H1 (cell line): ENCODE data around the gene HPX. TPM values are rescaled to one million over a fixed set of nuclear protein-coding genes. Genes with fewer than 3 reads are reported as not detected.

Source experiments
- CTCF ChIA-PET: fragments of 300-600 bp; sonication (Branson Sonifier 250); formaldehyde crosslinking; loops from one replicate; lab custom pipeline; 2021; ENCODE audit not compliant: partially characterized antibody; lab: Charles Lee
- POLR2A ChIA-PET: fragments of 300-600 bp; sonication (Branson Sonifier 250); formaldehyde crosslinking; loops from one replicate; lab custom pipeline; 2021; ENCODE audit warnings: inconsistent platforms; ENCODE audit not compliant: partially characterized antibody; lab: Charles Lee
- DNase-seq, 2 experiments: peaks; one replicate each; pipeline versions ENCODE4 v3.0.0 to v3.0.0-alpha.2; 2010 to 2022; ENCODE audit warnings: low spot score in 2 of 2, low read depth in 1 of 2, mixed read lengths in 1 of 2
- FAIRE-seq: peaks from 2 replicates; lab custom pipeline; 2011; peaks lifted over from hg19 to GRCh38; lab: Jason Lieb, UNC
- H2AFZ ChIP-seq: 2 replicates; pipeline ENCODE4 v1.8.1; 2012; ENCODE audit warnings: low read length, inconsistent platforms
- H2AK5ac ChIP-seq: 2 replicates; pipeline ENCODE4 v1.6.1; 2013; ENCODE audit warnings: low read depth, low read length
- H2BK120ac ChIP-seq: replicated peaks from 2 replicates; pipeline ENCODE3; 2013; ENCODE audit warnings: low read depth, low read length, inconsistent platforms
- H2BK12ac ChIP-seq: 2 replicates; pipeline ENCODE4 v1.6.1; 2013; ENCODE audit warnings: low read depth, low read length
- H2BK15ac ChIP-seq: 2 replicates; pipeline ENCODE4 v1.6.1; 2013; ENCODE audit warnings: low read length
- H2BK20ac ChIP-seq: 2 replicates; pipeline ENCODE4 v1.6.1; 2013; ENCODE audit warnings: low read length
- H2BK5ac ChIP-seq: 2 replicates; pipeline ENCODE4 v1.6.1; 2013; ENCODE audit warnings: low read depth, low read length
- H3K14ac ChIP-seq: 2 replicates; pipeline ENCODE4 v1.6.1; 2013; ENCODE audit warnings: inconsistent platforms; ENCODE audit not compliant: insufficient read length
- H3K18ac ChIP-seq: 2 replicates; pipeline ENCODE4 v1.6.1; 2013; ENCODE audit warnings: low read length; ENCODE audit errors: extremely low read depth
- H3K23ac ChIP-seq: 2 replicates; pipeline ENCODE4 v1.6.1; 2013; ENCODE audit warnings: inconsistent platforms; ENCODE audit not compliant: insufficient read length
- H3K23me2 ChIP-seq: 2 replicates; pipeline ENCODE4 v1.6.1; 2013; ENCODE audit warnings: low read depth, low read length
- H3K27ac ChIP-seq: 2 replicates; pipeline ENCODE4 v1.6.1; 2011; ENCODE audit warnings: low read depth, low read length, inconsistent platforms
- H3K27me3 ChIP-seq, 4 experiments: replicated peaks in 1 of 4; 1 replicate in 1 of 4; 2 replicates in 3 of 4; pipeline versions ENCODE4 v1.6.1 to v1.8.1; 2011 to 2013; ENCODE audit warnings: low read length in 3 of 4, mild to moderate bottlenecking in 3 of 4, inconsistent platforms in 2 of 4, mixed read lengths in 2 of 4, moderate library complexity in 1 of 4; ENCODE audit not compliant: control insufficient read depth in 3 of 4, insufficient read depth in 3 of 4; ENCODE audit errors: extremely low read depth in 1 of 4
- H3K36me3 ChIP-seq, 4 experiments: 2 replicates each; pipeline versions ENCODE4 v1.6.1 to v1.8.1; 2011 to 2013; ENCODE audit warnings: mild to moderate bottlenecking in 4 of 4, low read length in 3 of 4, moderate library complexity in 2 of 4, control low read depth in 1 of 4, inconsistent platforms in 1 of 4; ENCODE audit not compliant: insufficient read depth in 4 of 4, control insufficient read depth in 2 of 4
- H3K4ac ChIP-seq: replicated peaks from 2 replicates; pipeline ENCODE3; 2013; ENCODE audit warnings: low read length, low read depth, mixed read lengths, inconsistent platforms; ENCODE audit not compliant: insufficient read length
- H3K4me1 ChIP-seq, 4 experiments: replicated peaks in 1 of 4; 1 replicate in 1 of 4; 2 replicates in 3 of 4; pipeline versions ENCODE4 v1.6.1 to v1.8.1; 2011 to 2013; ENCODE audit warnings: low read length in 3 of 4, inconsistent platforms in 2 of 4, mixed read lengths in 1 of 4; ENCODE audit not compliant: insufficient read depth in 4 of 4, control insufficient read depth in 3 of 4
- H3K4me2 ChIP-seq, 2 experiments: 2 replicates each; pipeline versions ENCODE4 v1.6.1 to v1.8.1; 2011 to 2013; ENCODE audit warnings: low read depth in 2 of 2, low read length in 2 of 2, control low read depth in 1 of 2, inconsistent platforms in 1 of 2, mild to moderate bottlenecking in 1 of 2; ENCODE audit not compliant: insufficient read depth in 1 of 2
- H3K4me3 ChIP-seq, 4 experiments: fragments of 200-600, 300-600 bp in 1 of 4; sonication (generic), shearing (Covaris generic), sonication (Bioruptor Twin) in 1 of 4; 2 replicates each; pipeline versions ENCODE4 v1.5.1 to v1.8.1; 2011 to 2016; ENCODE audit warnings: low read length in 4 of 4, low read depth in 3 of 4, control low read depth in 2 of 4, inconsistent platforms in 2 of 4, mild to moderate bottlenecking in 2 of 4, mixed read lengths in 1 of 4, moderate library complexity in 1 of 4; ENCODE audit not compliant: insufficient read depth in 2 of 4; ENCODE audit errors: extremely low read depth in 1 of 4
- H3K56ac ChIP-seq: replicated peaks from 2 replicates; pipeline ENCODE3; 2013; ENCODE audit warnings: low read depth, mild to moderate bottlenecking, mixed read lengths, low read length, inconsistent platforms; ENCODE audit not compliant: insufficient read length
- H3K79me1 ChIP-seq: 2 replicates; pipeline ENCODE4 v1.6.1; 2013; ENCODE audit warnings: low read depth, low read length, control low read depth
- H3K79me2 ChIP-seq, 2 experiments: 2 replicates each; pipeline versions ENCODE4 v1.6.1 to v1.8.1; 2012 to 2013; ENCODE audit warnings: low read length in 2 of 2, mild to moderate bottlenecking in 2 of 2, inconsistent platforms in 1 of 2; ENCODE audit not compliant: insufficient read depth in 2 of 2, control insufficient read depth in 1 of 2
- H3K9ac ChIP-seq, 4 experiments: replicated peaks in 1 of 4; 1 replicate in 1 of 4; 2 replicates in 3 of 4; pipeline versions ENCODE4 v1.6.1 to v1.8.1; 2011 to 2013; ENCODE audit warnings: low read depth in 3 of 4, low read length in 3 of 4, control low read depth in 2 of 4, mild to moderate bottlenecking in 2 of 4, moderate library complexity in 2 of 4, inconsistent platforms in 1 of 4; ENCODE audit errors: extremely low read depth in 1 of 4
- H3K9me3 ChIP-seq, 2 experiments: 2 replicates each; pipeline versions ENCODE4 v1.6.1 to v1.8.1; 2012 to 2013; ENCODE audit warnings: mild to moderate bottlenecking in 2 of 2, moderate library complexity in 2 of 2, control low read depth in 1 of 2, inconsistent platforms in 1 of 2, low read depth in 1 of 2, low read length in 1 of 2, mixed read lengths in 1 of 2; ENCODE audit not compliant: insufficient read depth in 2 of 2
- H4K20me1 ChIP-seq, 2 experiments: replicated peaks in 1 of 2; 2 replicates each; pipeline versions ENCODE3 to v1.8.1; 2011 to 2013; ENCODE audit warnings: inconsistent platforms in 2 of 2, low read length in 2 of 2, mild to moderate bottlenecking in 1 of 2; ENCODE audit not compliant: insufficient read depth in 2 of 2, control insufficient read depth in 1 of 2
- H4K5ac ChIP-seq: 2 replicates; pipeline ENCODE4 v1.6.1; 2013; ENCODE audit warnings: low read length, low read depth, mixed read lengths, inconsistent platforms; ENCODE audit not compliant: insufficient read length
- H4K8ac ChIP-seq: 2 replicates; pipeline ENCODE4 v1.8.0; 2013; ENCODE audit warnings: mild to moderate bottlenecking, moderate library complexity, low read length, inconsistent platforms; ENCODE audit not compliant: insufficient read depth; ENCODE audit errors: extremely low read depth
- H4K91ac ChIP-seq: replicated peaks from 2 replicates; pipeline ENCODE3; 2013; ENCODE audit warnings: low read length, mixed read lengths, inconsistent platforms; ENCODE audit not compliant: insufficient read length
- RFX5 ChIP-seq: IDR thresholded peaks from 2 replicates; pipeline ENCODE4 v1.6.1; 2011; ENCODE audit warnings: low read depth, low read length, improper control_type of control experiment, borderline replicate concordance
- SIX5 ChIP-seq: IDR thresholded peaks from 2 replicates; pipeline ENCODE4 v1.6.1; 2011; ENCODE audit warnings: mild to moderate bottlenecking, low read depth, low read length
- SP2 ChIP-seq: IDR thresholded peaks from 2 replicates; pipeline ENCODE4 v1.6.1; 2012; ENCODE audit warnings: mild to moderate bottlenecking, low read length, inconsistent platforms
- TCF12 ChIP-seq: IDR thresholded peaks from 2 replicates; pipeline ENCODE4 v1.6.1; 2011; ENCODE audit warnings: low read depth, mild to moderate bottlenecking, low read length
- WGBS, 2 experiments: shearing (Covaris generic) in 1 of 2; methylation state at CpG; one replicate each; pipeline versions ENCODE4 v1.1.6 to v1.1.7; 2013 to 2015; ENCODE audit warnings: low lambda C conversion rate in 2 of 2, mixed read lengths in 2 of 2, inconsistent platforms in 1 of 2, low coverage in 1 of 2, missing lambda C conversion rate in 1 of 2; ENCODE audit not compliant: insufficient replicate concordance in 2 of 2, insufficient coverage in 1 of 2, insufficient read length in 1 of 2; ENCODE audit errors: extremely low coverage in 1 of 2, missing lambda C conversion rate in 1 of 2; 5-methylcytosine and 5-hydroxymethylcytosine counted together
- polyA plus RNA-seq, 7 experiments: library from polyadenylated mRNA; depleted of rRNA in 3 of 7; stranded (reverse) in 5 of 7; unstranded in 2 of 7; fragments of >200 nt in 5 of 7; fragments of 200-250 nt in 2 of 7; gene quantifications; 1 replicate in 5 of 7; 2 replicates in 1 of 7; 4 replicates in 1 of 7; pipeline versions ENCODE4 v1.2.1 to v1.2.3, GENCODE V29; 2011 to 2013; ENCODE audit warnings: missing spikeins in 2 of 7, mixed read lengths in 2 of 7
- total RNA-seq: library from RNA; stranded (reverse); fragmentation: NEBNext Ultra II Directional; extraction: Animal tissue kit (Norgen Biotek cat#: 25700); gene quantifications from 2 replicates; pipeline ENCODE4 v1.2.1, GENCODE V29; 2021

The HPX gene
- total and polyA plus RNA-seq, 2 of the 8 experiments (the other 6 are each of a cell fraction or from before 2014, with no cell fraction given) = 0.80 to 0.97 TPM

DNA sequence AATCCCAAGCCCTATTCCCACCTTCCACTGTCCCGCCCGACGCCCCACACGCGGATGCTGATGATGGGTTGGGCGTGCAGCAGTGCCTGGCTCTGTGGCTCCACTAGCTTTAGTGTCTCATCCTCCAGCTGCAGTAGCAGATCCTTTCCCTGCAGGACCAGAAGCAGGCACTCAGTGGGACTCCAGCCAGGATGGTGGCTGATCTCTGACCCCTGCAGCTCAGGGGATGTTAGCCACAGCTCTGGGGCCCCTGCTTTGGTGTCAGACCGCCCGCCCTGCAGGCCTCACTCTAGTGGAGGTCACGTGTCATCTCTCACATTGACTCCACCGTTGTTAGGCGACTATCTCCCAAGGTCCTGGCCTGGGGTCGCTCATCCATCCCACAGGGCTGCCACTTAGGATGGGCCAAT lies 38.7 kb downstream of the HPX start:
- no peak overlapping the region for H2BK15ac ChIP-seq
- no peak overlapping the region for H3K27ac ChIP-seq
- no peaks in the 10 kb centered on the region for H3K23me2 ChIP-seq
- no peak overlapping the region for H3K18ac ChIP-seq
- no peak overlapping the region for H4K8ac ChIP-seq
- H3K4me2 ChIP-seq = no peak overlapping the region
- no peaks in the 10 kb centered on the region for H3K79me2 ChIP-seq
- peaks cover 0 to 2% (median 0%) of the 10 kb centered on the region in 4 experiments; a peak in 1 of 8 replicates for H3K36me3 ChIP-seq
- FAIRE-seq (no peak), DNase-seq (no peak)
- WGBS, 2 experiments = 88% methylated on average over 12 of the region's 12 CpGs; no CpG with 5 or more reads in 1 of the 2 experiments
- no peak overlapping the region for H3K4me3 ChIP-seq
- no peaks in the 10 kb centered on the region for H3K9me3 ChIP-seq
- no peak overlapping the region for H4K5ac ChIP-seq
- H2BK20ac ChIP-seq = no peak overlapping the region
- no peak overlapping the region for H2BK12ac ChIP-seq
- no peak overlapping the region for H3K4ac ChIP-seq
- no peak overlapping the region for H2AFZ ChIP-seq
- no peak overlapping the region for H4K91ac ChIP-seq
- no peaks in the 10 kb centered on the region for H3K27me3 ChIP-seq
- 0 out of 2 replicates have a peak overlapping the region, but pooled peaks have one; percentile 39 for H2BK5ac ChIP-seq
- no peaks in the 10 kb centered on the region for H3K79me1 ChIP-seq
- no peak overlapping the region for H3K23ac ChIP-seq
- H3K9ac ChIP-seq = no peak overlapping the region
- POLR2A ChIA-PET = interaction anchor here (1.9 kb wide), 1 partner anchor 8 kb away, joined by 9 read pairs; no protein-coding TSS in a partner anchor
- CTCF ChIA-PET = interaction anchor here (0.9 to 9.5 kb wide), 7 partner anchors 9 to 103 kb away, joined by 3 to 79 read pairs (median 11); partner anchors contain the start of gene HPX
- no peak overlapping the region for H2AK5ac ChIP-seq
- peaks cover 2 to 12% of the 10 kb centered on the region in 2 experiments for H4K20me1 ChIP-seq
- peaks cover 8 to 15% (median 10%) of the 10 kb centered on the region in 4 experiments for H3K4me1 ChIP-seq
- H2BK120ac ChIP-seq = no peak overlapping the region
- no peak overlapping the region for H3K14ac ChIP-seq
- no peak overlapping the region for H3K56ac ChIP-seq
- no peak for TF ChIP-seq RFX5
- TF ChIP-seq TCF12 = no peak
- no peak for TF ChIP-seq SIX5
- no peak for TF ChIP-seq SP2
